Nephron progenitor cell (in vitro differentiated cells): ENCODE measurements around the gene SOCS1.

Experiments
- DNase-seq: peaks from one replicate; pipeline ENCODE4 v3.0.0; 2021
- H3K27ac Mint-ChIP-seq: 2 replicates; pipeline ENCODE4 v1.8.0; 2021; ENCODE audit warnings: mild to moderate bottlenecking, moderate library complexity, mixed read lengths
- H3K27me3 Mint-ChIP-seq: 2 replicates; pipeline ENCODE4 v1.8.0; 2021; ENCODE audit warnings: mild to moderate bottlenecking, low read depth, mixed read lengths; ENCODE audit not compliant: poor library complexity
- H3K36me3 Mint-ChIP-seq: 2 replicates; pipeline ENCODE4 v1.8.0; 2021; ENCODE audit warnings: low read depth, mixed read lengths
- H3K4me1 Mint-ChIP-seq: 2 replicates; pipeline ENCODE4 v1.8.0; 2021; ENCODE audit warnings: mixed read lengths
- H3K4me3 Mint-ChIP-seq: 2 replicates; pipeline ENCODE4 v1.8.0; 2021; ENCODE audit warnings: mild to moderate bottlenecking, moderate library complexity, mixed read lengths
- H3K9me3 Mint-ChIP-seq: 2 replicates; pipeline ENCODE4 v1.8.0; 2021; ENCODE audit warnings: mild to moderate bottlenecking, moderate library complexity, mixed read lengths
- TF ChIP-seq, protein P1 (sequence below): fragments of 200-600 bp; sonication (generic); IDR thresholded peaks from 2 replicates; pipeline ENCODE4 v1.5.0; 2021; ENCODE audit warnings: antibody characterized with exemption

SOCS1 gene

DNA sequence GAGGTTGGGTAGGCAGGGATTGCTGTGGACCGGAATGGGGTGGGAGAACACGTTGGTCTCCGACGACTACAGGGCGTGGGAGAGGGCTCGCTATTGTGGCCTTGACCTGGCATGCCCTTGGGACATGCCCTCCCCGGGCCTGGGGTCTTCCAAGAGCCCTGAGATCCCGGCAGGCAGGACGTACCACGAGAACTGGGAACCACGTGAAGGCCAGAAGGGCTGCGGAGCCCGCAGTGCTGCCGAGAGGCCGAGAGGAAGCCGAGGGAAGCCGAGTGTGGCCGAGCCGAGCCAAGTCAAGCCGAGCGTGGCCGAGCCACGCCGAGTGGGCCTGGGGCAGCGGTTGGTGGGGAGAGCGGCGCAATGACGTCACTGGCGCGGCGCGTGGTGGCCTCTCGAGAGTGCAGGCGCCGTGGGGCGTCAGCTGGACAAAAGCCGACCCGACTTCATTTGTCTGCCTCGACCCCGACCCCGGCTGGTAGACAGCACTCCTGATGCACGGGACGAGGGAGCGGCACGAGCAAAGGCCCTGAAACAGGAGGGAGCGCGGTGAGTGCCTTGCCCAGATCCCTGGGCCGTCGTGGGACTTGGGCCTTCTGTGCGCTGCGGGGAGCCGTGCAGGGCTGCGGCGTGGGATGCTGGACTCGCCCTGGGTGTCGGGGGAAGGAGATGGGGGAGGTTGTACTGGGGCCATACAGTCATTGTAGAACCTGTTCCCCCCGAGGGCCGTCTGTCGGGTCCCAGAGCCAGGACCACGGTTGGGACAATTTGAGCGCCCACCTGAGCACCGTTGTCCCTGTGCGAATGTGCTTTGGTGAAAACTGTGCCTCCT lies 6.6 kb downstream of the SOCS1 start:
- Mint-ChIP-seq H3K27me3 (peaks cover 25% of the 10 kb centered on the region), H3K4me3 (no peak overlapping the region), H3K27ac (peak overlapping the region; percentile 25), H3K4me1 (peaks cover 38% of the 10 kb centered on the region), H3K36me3 (no peaks in the 10 kb centered on the region), H3K9me3 (no peaks in the 10 kb centered on the region)
- no peak for DNase-seq
- TF ChIP-seq, protein P1, sequence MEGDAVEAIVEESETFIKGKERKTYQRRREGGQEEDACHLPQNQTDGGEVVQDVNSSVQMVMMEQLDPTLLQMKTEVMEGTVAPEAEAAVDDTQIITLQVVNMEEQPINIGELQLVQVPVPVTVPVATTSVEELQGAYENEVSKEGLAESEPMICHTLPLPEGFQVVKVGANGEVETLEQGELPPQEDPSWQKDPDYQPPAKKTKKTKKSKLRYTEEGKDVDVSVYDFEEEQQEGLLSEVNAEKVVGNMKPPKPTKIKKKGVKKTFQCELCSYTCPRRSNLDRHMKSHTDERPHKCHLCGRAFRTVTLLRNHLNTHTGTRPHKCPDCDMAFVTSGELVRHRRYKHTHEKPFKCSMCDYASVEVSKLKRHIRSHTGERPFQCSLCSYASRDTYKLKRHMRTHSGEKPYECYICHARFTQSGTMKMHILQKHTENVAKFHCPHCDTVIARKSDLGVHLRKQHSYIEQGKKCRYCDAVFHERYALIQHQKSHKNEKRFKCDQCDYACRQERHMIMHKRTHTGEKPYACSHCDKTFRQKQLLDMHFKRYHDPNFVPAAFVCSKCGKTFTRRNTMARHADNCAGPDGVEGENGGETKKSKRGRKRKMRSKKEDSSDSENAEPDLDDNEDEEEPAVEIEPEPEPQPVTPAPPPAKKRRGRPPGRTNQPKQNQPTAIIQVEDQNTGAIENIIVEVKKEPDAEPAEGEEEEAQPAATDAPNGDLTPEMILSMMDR: no peak

DNA sequence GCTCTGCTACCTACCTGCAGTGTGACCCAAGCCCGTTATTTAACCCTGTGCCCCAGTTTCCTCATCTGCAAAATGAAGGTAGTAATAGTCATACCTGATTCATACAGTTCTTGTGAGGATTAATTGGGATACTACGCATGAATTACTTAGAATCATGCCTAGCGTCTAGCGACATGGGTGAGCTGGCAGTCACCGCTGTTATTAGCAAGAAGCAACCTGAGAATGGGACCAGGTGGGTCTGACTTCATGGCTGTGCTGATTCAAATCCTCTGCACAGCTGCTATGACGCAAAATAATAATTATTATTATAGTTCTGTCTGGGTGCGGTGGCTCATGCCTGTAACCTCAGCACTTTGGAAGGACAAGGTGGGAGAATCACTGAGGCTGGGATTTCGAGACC lies 7.9 kb downstream of the SOCS1 start:
- H3K27ac Mint-ChIP-seq: no peak overlapping the region
- TF ChIP-seq, protein P1: no peak
- peaks cover 13% of the 10 kb centered on the region for H3K27me3 Mint-ChIP-seq
- no peaks in the 10 kb centered on the region for H3K36me3 Mint-ChIP-seq
- DNase-seq: no peak
- no peak overlapping the region for H3K4me3 Mint-ChIP-seq
- peaks cover 32% of the 10 kb centered on the region for H3K4me1 Mint-ChIP-seq
- H3K9me3 Mint-ChIP-seq: no peaks in the 10 kb centered on the region

DNA sequence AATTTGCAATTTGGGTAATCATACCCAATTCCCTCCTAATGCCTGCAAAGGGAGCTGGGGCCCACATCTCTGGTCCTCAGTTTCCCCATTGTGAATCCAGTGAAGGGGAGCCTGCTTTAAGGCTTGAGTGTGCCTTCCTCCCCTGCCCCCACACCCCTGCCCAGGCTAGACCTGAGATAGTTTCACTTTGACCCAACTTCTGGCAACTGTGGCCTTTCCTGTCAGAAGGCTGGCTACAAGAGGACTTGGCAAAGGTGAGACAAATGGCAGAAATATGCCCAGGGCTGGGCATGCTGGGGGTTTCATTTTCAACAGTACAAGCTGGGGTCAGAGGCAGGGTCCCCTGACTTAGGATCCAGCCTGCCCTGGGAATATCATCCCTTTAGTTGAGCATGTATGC lies 10.0 kb downstream of the SOCS1 start:
- H3K27ac Mint-ChIP-seq: no peak overlapping the region
- DNase-seq: no peak
- TF ChIP-seq, protein P1: no peak
- peaks cover 27% of the 10 kb centered on the region for H3K4me1 Mint-ChIP-seq
- H3K9me3 Mint-ChIP-seq: no peaks in the 10 kb centered on the region
- no peaks in the 10 kb centered on the region for H3K36me3 Mint-ChIP-seq
- H3K4me3 Mint-ChIP-seq: no peak overlapping the region
- peaks cover 8% of the 10 kb centered on the region for H3K27me3 Mint-ChIP-seq

DNA sequence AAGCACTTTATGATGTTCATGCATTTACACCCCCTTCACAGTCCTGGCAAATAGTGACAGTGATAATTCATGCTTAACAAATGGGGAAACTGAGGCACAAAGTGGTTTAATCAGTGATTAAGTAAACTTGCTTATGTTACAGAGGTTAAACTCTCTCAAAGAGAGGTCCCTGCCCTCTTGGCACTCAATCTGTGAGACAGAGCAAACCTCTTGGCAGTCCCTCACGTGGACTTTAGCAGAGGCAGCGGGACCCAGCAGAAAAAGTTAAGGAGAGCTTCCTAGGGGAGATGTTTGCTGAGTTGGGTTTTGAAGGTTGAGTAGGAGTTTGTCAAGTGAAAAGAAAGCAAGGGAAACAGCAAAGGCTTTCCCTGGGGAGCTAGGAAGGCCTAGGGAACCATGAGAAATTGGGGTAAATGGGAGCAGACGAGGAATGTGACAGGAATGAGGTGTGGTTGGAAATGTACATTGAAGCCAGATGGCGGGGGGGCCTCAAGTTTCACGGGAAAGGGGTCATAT lies 10.7 kb downstream of the SOCS1 start:
- Mint-ChIP-seq H3K4me1 (peaks cover 20% of the 10 kb centered on the region), H3K4me3 (no peak overlapping the region), H3K9me3 (no peaks in the 10 kb centered on the region), H3K27ac (no peak overlapping the region), H3K36me3 (no peaks in the 10 kb centered on the region), H3K27me3 (peaks cover 8% of the 10 kb centered on the region)
- DNase-seq: no peak
- TF ChIP-seq, protein P1: no peak

DNA sequence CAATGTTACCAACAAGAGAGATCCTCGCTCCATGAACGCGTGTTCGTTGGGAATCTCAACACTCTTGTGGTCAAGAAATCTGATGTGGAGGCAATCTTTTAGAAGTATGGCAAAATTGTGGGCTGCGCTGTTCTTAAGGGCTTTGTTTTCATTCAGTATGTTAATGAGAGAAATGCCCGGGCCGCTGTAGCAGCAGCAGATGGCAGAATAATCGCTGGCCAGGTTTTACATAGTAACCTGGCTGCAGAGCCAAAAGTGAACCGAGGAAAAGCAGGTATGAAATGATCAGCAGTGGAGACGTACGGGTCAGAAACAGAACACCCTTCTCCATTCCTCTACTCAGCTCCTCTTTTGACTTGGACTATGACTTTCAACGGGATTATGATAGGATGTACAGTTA lies 13.3 kb downstream of the SOCS1 start:
- H3K4me1 Mint-ChIP-seq: peaks cover 8% of the 10 kb centered on the region
- H3K27me3 Mint-ChIP-seq: peaks cover 6% of the 10 kb centered on the region
- DNase-seq: no peak
- no peak overlapping the region for H3K27ac Mint-ChIP-seq
- TF ChIP-seq, protein P1: no peak
- H3K4me3 Mint-ChIP-seq: no peak overlapping the region
- H3K9me3 Mint-ChIP-seq: no peaks in the 10 kb centered on the region
- no peaks in the 10 kb centered on the region for H3K36me3 Mint-ChIP-seq
